G401 (cell line): Measurements from ENCODE around the gene TF. TPM values are rescaled to one million over a fixed set of nuclear protein-coding genes. Genes with fewer than 3 reads are reported as not detected.
"Not testable (repeated sequence)": the region's sequence is repeated elsewhere in the genome, so short reads cannot be mapped to it uniquely, and the experiment has no call there.

Source experiments
- DNase-seq: peaks from one replicate; pipeline ENCODE4 v3.0.0-alpha.2; 2015; ENCODE audit warnings: low spot score
- in situ Hi-C: cut with HindIII; loops from 2 replicates; pipeline ENCODE4 v1.10.0; 2016; ENCODE audit warnings: low sequenced_read_pairs, mixed read lengths
- total RNA-seq: library from RNA; depleted of rRNA; stranded (reverse); fragments of >200 nt; shearing (Covaris generic); gene quantifications from 2 replicates; pipeline ENCODE4 v1.2.3, GENCODE V29; 2014

TF gene
- total RNA-seq, 1 experiment from 2014 or later, result not detected

GRCh38 chr3:133761605-133762484 is 15.7 kb downstream of the TF start:
- no peak for DNase-seq
- in situ Hi-C loops, result no loop called here

GRCh38 chr3:133762539-133762938 is 16.3 kb downstream of the TF start:
- in situ Hi-C loops, result no loop called here
- DNase-seq, result no peak

- peak; percentile 20 for DNase-seq
- in situ Hi-C loops, result no loop called here
Measured at GRCh38 chr3:133763797-133764683, 17.8 kb downstream of the TF start.

GRCh38 chr3:133765256-133765655 is 19.1 kb downstream of the TF start:
- DNase-seq, result no peak
- in situ Hi-C loops, result no loop called here

GRCh38 chr3:133767607-133768006 is 21.4 kb downstream of the TF start:
- no peak for DNase-seq
- in situ Hi-C loops, result no loop called here

- in situ Hi-C loops, result no loop called here
- DNase-seq, result no peak
Measured at GRCh38 chr3:133769536-133769935, 23.3 kb downstream of the TF start.

GRCh38 chr3:133773732-133774131 is 27.5 kb downstream of the TF start:
- DNase-seq, result no peak
- in situ Hi-C loops, result no loop called here

GRCh38 chr3:133775309-133775708 is 29.1 kb downstream of the TF start:
- in situ Hi-C loops, result no loop called here

GRCh38 chr3:133775835-133776234 is 29.6 kb downstream of the TF start:
- DNase-seq, result no peak
- in situ Hi-C loops, result no loop called here

More at GRCh38 chr3:133775309-133775708, 29.1 kb downstream of the TF start:
- DNase-seq, result no peak

- in situ Hi-C loops, result no loop called here
- DNase-seq, result no peak
Measured at GRCh38 chr3:133776794-133777438, 30.7 kb downstream of the TF start.

- in situ Hi-C loops, result no loop called here
- DNase-seq, result no peak
Measured at GRCh38 chr3:133777807-133778568, 31.8 kb downstream of the TF start.

GRCh38 chr3:133779626-133780203 is 33.5 kb downstream of the TF start:
- DNase-seq, result no peak
- in situ Hi-C loops, result no loop called here

- in situ Hi-C loops, DNase-seq: not testable (repeated sequence)
Measured at GRCh38 chr3:133780756-133781155, 34.6 kb downstream of the TF start.

- in situ Hi-C loops, result no loop called here
- DNase-seq, result no peak
Measured at GRCh38 chr3:133781570-133781969, 35.4 kb downstream of the TF start.

- in situ Hi-C loops, result no loop called here
Measured at GRCh38 chr3:133782454-133782853, 36.3 kb downstream of the TF start.

GRCh38 chr3:133783762-133784161 is 37.6 kb downstream of the TF start:
- in situ Hi-C loops, result no loop called here
- no peak for DNase-seq

More at GRCh38 chr3:133782454-133782853, 36.3 kb downstream of the TF start:
- DNase-seq, result no peak

- in situ Hi-C loops, result no loop called here
- no peak for DNase-seq
Measured at GRCh38 chr3:133788024-133788423, 41.8 kb downstream of the TF start.

- in situ Hi-C loops, result no loop called here
- no peak for DNase-seq
Measured at GRCh38 chr3:133792171-133792763, 46.1 kb downstream of the TF start.
